Neutrophil (primary cell): ENCODE data around the gene BRICD5.

Experiments
- H3K27ac ChIP-seq: fragments of 200-600 bp; sonication (generic); 2 replicates; pipeline ENCODE4 v1.5.1; 2016; ENCODE audit warnings: mild to moderate bottlenecking, moderate library complexity
- H3K27me3 ChIP-seq: fragments of 200-600 bp; sonication (generic); 2 replicates; pipeline ENCODE4 v1.6.0; 2016; ENCODE audit warnings: mild to moderate bottlenecking
- H3K36me3 ChIP-seq: fragments of 200-600 bp; sonication (generic); 2 replicates; pipeline ENCODE4 v1.5.1; 2017
- H3K4me1 ChIP-seq, 2 experiments: fragments of 200-600 bp in 1 of 2; sonication (generic) in 1 of 2; 1 replicate in 1 of 2; 2 replicates in 1 of 2; pipeline versions ENCODE4 v1.5.1 to v1.6.1; 2013 to 2016; ENCODE audit warnings: low read depth in 1 of 2, low read length in 1 of 2, mild to moderate bottlenecking in 1 of 2, moderate library complexity in 1 of 2; ENCODE audit not compliant: control insufficient read depth in 1 of 2, insufficient read depth in 1 of 2
- H3K4me3 ChIP-seq, 2 experiments: fragments of 200-600 bp in 1 of 2; sonication (generic) in 1 of 2; 1 replicate in 1 of 2; 2 replicates in 1 of 2; pipeline ENCODE4 v1.5.1; 2013 to 2016; ENCODE audit warnings: low read depth in 1 of 2, low read length in 1 of 2, mild to moderate bottlenecking in 1 of 2, moderate library complexity in 1 of 2
- H3K9me3 ChIP-seq: fragments of 200-600 bp; sonication (generic); 2 replicates; pipeline ENCODE4 v1.5.1; 2016
- TF ChIP-seq, protein P1 (sequence below): fragments of 200-600 bp; sonication (generic); IDR thresholded peaks from 2 replicates; pipeline ENCODE4 v1.5.1; 2016; ENCODE audit warnings: antibody characterized with exemption

The BRICD5 gene

DNA sequence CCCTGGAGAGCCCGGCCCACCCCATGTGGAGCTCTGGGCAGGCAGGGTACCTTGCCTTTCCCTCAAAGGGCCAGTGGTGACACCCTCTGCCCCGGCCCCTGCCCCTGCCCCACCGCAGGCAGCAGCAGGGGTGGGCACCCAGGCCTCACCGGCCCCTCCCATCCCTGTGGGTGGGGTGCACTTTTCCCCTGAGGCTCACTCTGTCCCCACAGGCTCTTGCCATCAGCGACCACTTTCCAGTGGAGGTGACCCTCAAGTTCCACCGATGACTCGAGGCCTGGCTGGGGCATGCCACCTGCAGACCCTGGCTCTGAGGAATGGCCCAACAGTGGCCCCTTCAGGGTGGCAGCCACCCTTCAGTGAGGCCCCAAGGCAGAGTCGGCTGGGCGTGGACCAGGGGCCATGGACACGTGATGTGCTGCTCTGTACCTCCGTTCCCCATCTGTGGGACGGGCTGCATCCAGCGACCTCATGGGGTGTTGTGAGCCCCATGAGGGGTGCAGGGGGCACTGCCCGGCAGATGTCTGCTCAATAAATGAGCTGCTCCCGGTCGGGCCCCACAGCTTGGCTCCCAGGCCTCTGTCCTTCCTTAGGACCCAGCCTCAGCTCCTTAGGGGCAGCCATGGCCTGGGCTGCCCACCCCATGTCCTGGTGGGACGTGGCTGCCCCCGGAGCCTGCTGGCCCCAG lies 27.6 kb upstream of the BRICD5 start:
- Histone ChIP-seq H3K9me3 (no peaks in the 10 kb centered on the region), H3K36me3 (peaks cover 66% of the 10 kb centered on the region), H3K27me3 (peaks cover 45% of the 10 kb centered on the region), H3K4me1 (no peaks in the 10 kb centered on the region), H3K27ac (no peak overlapping the region), H3K4me3 (no peak overlapping the region)
- TF ChIP-seq, protein P1, sequence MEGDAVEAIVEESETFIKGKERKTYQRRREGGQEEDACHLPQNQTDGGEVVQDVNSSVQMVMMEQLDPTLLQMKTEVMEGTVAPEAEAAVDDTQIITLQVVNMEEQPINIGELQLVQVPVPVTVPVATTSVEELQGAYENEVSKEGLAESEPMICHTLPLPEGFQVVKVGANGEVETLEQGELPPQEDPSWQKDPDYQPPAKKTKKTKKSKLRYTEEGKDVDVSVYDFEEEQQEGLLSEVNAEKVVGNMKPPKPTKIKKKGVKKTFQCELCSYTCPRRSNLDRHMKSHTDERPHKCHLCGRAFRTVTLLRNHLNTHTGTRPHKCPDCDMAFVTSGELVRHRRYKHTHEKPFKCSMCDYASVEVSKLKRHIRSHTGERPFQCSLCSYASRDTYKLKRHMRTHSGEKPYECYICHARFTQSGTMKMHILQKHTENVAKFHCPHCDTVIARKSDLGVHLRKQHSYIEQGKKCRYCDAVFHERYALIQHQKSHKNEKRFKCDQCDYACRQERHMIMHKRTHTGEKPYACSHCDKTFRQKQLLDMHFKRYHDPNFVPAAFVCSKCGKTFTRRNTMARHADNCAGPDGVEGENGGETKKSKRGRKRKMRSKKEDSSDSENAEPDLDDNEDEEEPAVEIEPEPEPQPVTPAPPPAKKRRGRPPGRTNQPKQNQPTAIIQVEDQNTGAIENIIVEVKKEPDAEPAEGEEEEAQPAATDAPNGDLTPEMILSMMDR, result no peak

DNA sequence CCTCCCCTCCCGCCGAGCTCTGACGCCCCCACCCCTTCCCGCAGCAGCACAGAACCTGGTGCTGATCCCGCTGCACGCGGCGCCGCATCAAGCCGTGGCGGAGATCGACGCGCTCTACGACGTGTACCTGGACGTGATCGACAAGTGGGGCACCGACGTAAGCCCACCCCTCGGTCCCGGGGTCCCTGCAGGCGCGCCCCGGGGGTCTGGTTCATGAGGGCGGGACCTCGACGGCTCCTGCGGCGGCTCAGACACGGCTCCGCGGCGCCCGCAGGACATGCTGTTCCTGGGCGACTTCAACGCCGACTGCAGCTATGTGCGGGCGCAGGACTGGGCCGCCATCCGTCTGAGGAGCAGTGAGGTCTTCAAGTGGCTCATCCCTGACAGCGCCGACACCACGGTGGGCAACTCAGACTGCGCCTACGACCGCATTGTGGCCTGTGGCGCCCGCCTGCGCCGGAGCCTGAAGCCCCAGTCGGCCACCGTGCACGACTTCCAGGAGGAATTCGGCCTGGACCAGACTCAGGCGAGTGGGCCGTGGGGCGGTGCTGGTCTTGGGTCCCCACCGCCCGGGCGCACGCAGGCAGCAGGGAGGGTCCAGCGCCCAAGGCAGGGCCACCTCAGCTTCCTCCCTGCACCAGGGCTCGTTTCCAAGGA lies 27.0 kb upstream of the BRICD5 start:
- H3K9me3 ChIP-seq, result no peaks in the 10 kb centered on the region
- H3K36me3 ChIP-seq, result peaks cover 66% of the 10 kb centered on the region
- no peaks in the 10 kb centered on the region for H3K4me1 ChIP-seq
- no peak overlapping the region for H3K27ac ChIP-seq
- peaks cover 45% of the 10 kb centered on the region for H3K27me3 ChIP-seq
- TF ChIP-seq, protein P1, result no peak
- no peak overlapping the region for H3K4me3 ChIP-seq

DNA sequence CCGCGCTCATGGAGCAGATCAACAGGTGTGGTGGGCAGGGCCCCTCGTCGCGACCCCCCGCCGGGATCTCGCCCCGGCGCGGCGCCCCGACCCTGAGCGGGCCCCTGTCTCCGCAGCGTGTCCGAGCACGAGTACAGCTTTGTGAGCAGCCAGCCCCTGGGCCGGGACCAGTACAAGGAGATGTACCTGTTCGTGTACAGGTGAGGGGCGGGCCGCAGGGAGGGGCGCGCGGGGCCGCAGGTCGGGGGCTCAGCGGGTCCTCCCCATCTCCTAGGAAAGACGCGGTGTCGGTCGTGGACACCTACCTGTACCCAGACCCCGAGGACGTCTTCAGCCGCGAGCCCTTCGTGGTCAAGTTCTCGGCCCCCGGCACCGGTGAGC lies 26.4 kb upstream of the BRICD5 start:
- no peaks in the 10 kb centered on the region for H3K4me1 ChIP-seq
- H3K27me3 ChIP-seq, result peaks cover 45% of the 10 kb centered on the region
- TF ChIP-seq, protein P1, result no peak
- no peak overlapping the region for H3K4me3 ChIP-seq
- no peaks in the 10 kb centered on the region for H3K9me3 ChIP-seq
- no peak overlapping the region for H3K27ac ChIP-seq
- H3K36me3 ChIP-seq, result peaks cover 66% of the 10 kb centered on the region

DNA sequence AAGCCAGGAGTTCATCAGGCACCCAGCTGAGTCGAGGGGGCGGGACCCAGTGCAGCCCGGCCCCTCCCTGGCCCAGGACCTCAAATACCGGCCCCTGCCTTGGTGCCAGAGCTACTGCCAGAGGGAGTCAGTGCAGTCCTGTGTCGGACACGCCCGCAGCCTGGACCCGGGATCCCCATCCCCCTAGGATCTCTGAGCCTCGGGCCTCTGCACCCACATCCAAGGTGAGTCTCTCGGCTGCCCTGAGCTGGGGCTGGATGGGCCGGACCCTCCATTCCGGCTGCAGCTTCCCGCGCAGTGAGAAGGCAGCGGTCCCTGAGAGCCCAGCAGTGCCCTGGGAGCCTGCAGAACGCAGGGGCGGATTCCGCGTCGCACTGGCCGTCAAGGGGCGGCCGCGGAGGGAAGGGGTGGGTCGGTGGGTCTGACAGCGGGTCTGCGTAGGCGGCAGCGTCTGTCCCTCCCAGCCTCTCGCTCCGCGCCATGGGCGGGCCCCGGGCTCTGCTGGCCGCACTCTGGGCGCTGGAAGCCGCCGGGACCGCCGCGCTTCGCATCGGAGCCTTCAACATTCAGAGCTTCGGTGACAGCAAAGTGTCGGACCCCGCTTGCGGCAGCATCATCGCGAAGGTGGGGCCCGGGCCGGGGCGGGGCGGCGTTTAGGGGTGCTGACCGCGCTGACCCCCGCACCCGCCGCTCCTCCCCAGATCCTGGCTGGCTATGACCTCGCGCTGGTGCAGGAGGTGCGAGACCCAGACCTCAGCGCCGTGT lies 25.9 kb upstream of the BRICD5 start, which contains the start of gene DNASE1L2:
Gene DNASE1L2, plus strand, starts transcription at position 108 of the 765 bp plus-strand sequence. Its CDS starts 373 bp downstream, at position 481.
- H3K4me1 ChIP-seq, result no peaks in the 10 kb centered on the region
- H3K4me3 ChIP-seq, result no peak within 1 kb of the TSS
- H3K27ac ChIP-seq, result no peak within 1 kb of the TSS
- peaks cover 71% of the 10 kb centered on the region for H3K36me3 ChIP-seq
- peaks cover 45% of the 10 kb centered on the region for H3K27me3 ChIP-seq
- no peaks in the 10 kb centered on the region for H3K9me3 ChIP-seq
- TF ChIP-seq, protein P1, result no peak

DNA sequence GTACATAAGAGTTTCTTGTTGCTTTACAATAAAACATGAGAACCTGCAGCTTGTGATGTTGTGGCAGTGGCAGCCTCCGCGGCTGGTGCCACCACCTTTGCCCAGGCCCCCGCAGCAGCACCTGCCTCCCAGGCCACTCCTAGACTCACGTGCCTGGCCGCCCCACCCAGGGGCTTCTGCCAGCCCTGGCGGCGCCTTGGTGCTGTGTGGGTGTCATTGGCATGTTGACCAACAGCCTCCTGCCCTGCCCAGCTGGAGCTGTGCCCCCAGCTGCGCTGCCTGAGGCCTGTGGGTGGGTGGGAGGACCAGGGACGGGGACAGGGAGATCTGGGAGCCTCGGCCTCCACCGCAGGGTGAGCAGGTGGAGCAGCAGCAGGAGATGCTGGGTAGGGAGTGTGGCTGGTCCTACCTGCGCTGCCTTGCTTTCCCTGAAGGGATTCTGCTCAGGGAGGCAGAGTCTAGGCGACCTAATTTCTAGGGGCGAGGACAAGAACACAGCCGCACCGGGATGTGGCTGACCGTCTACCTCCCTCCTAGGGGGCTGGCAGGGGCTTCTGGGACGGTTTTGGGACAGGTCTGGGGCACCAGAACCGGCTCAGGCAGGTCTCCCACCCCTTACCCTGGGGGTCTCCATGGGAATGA lies 25.2 kb upstream of the BRICD5 start:
- H3K4me1 ChIP-seq, result no peaks in the 10 kb centered on the region
- TF ChIP-seq, protein P1, result no peak
- peaks cover 45% of the 10 kb centered on the region for H3K27me3 ChIP-seq
- H3K27ac ChIP-seq, result no peak overlapping the region
- H3K4me3 ChIP-seq, result no peak overlapping the region
- H3K36me3 ChIP-seq, result peaks cover 78% of the 10 kb centered on the region
- H3K9me3 ChIP-seq, result no peaks in the 10 kb centered on the region
